Heart left ventricle (tissue), 13 donors: ENCODE measurements around the gene SLC38A10.

Source experiments
- CTCF ChIP-seq, 12 donors: fragments of 200-600 bp; sonication (generic) in 4 of 12; IDR thresholded peaks; one replicate each; pipeline versions ENCODE4 v1.5.0 to v1.8.0; 2018 to 2022; ENCODE audit warnings: antibody characterized with exemption in 12 of 12, mild to moderate bottlenecking in 5 of 12
- POLR2A ChIP-seq, 2 donors: fragments of 450-650 bp; IDR thresholded peaks; one replicate each; pipeline ENCODE4 v1.6.1; 2017; ENCODE audit warnings: antibody characterized with exemption in 2 of 2, mild to moderate bottlenecking in 2 of 2, moderate library complexity in 2 of 2
- donor health status: ischemic (EF 13 %, LVEDD 7.1; RV severe dilation, severe dysfunction).
- donor health status: DM: no; HTN: yes; CAD: no.
- donor health status: DM: no; HTN: no; CAD: no.
- donor health status: ischemic (EF 25% LVEDD 6.9; RV normal size, moderate dysfunction).
- donor health status: ischemic (EF 25% LVEDD 5.7; RV mildly dilated, moderate dysfunction).
- donor health status: ischemic (EF 35%, LVEDD 5.7; RV mildly dilated, moderate dysfunction).
- donor health status: nonischemic (EF 11% LVEDD 7.7; RV severe dilation, severe dysfunction).
- donor health status: DM: yes; HTN: yes; CAD: no.
- donor health status: PGD.
- donor health status: ischemic (EF 29% LVEDD 5.4; RV normal size, mild dysfunction).
- donor health status: nonischemic (EF 23%, LVEDD 6.1; RV moderate dilation, normal function).

- TF ChIP-seq POLR2A (IDR thresholded peaks at IDR 0.05) (no peak), CTCF (IDR thresholded peaks at IDR 0.05) (no peak)
These were observed 4.9 kb upstream of the SLC38A10 start for GRCh38 chr17:81299846-81300585.
